ENCODE data around the gene NRL.

NRL gene

GRCh38 chr14:24064856-24065255, 49.9 kb downstream of the NRL start:
- H3K9me3 Mint-ChIP-seq, result no peaks in the 10 kb centered on the region
- no peak overlapping the region for H3K4me3 Mint-ChIP-seq
- H3K4me1 Mint-ChIP-seq, result peaks cover 7% of the 10 kb centered on the region
- no peak overlapping the region for H3K27ac Mint-ChIP-seq
- H3K36me3 Mint-ChIP-seq, result no peaks in the 10 kb centered on the region
- ATAC-seq (no peak), DNase-seq (ENCODE audit: low spot score in 2 of 2) (no peak)

- no peak overlapping the region for H3K4me3 Mint-ChIP-seq
- no peak overlapping the region for H3K27ac Mint-ChIP-seq
- peaks cover 7% of the 10 kb centered on the region for H3K4me1 Mint-ChIP-seq
- no peaks in the 10 kb centered on the region for H3K9me3 Mint-ChIP-seq
- no peaks in the 10 kb centered on the region for H3K36me3 Mint-ChIP-seq
- DNase-seq (ENCODE audit: low spot score in 2 of 2) (no peak), ATAC-seq (no peak)
Measured at GRCh38 chr14:24064091-24064795, 50.5 kb downstream of the NRL start.

- Mint-ChIP-seq H3K36me3 (no peaks in the 10 kb centered on the region), H3K4me3 (no peak overlapping the region), H3K27ac (no peak overlapping the region), H3K4me1 (peaks cover 15% of the 10 kb centered on the region), H3K9me3 (no peaks in the 10 kb centered on the region)
- DNase-seq (ENCODE audit: low spot score in 2 of 2), result no peak
- no peak for ATAC-seq
Measured at GRCh38 chr14:24063263-24063836, 51.4 kb downstream of the NRL start.

GRCh38 chr14:24062216-24062980, 52.4 kb downstream of the NRL start:
- H3K36me3 Mint-ChIP-seq, result no peaks in the 10 kb centered on the region
- peaks cover 20% of the 10 kb centered on the region for H3K4me1 Mint-ChIP-seq
- ATAC-seq (no peak), DNase-seq (ENCODE audit: low spot score in 2 of 2) (no peak)
- H3K27ac Mint-ChIP-seq, result no peak overlapping the region
- no peaks in the 10 kb centered on the region for H3K9me3 Mint-ChIP-seq
- no peak overlapping the region for H3K4me3 Mint-ChIP-seq

DNA sequence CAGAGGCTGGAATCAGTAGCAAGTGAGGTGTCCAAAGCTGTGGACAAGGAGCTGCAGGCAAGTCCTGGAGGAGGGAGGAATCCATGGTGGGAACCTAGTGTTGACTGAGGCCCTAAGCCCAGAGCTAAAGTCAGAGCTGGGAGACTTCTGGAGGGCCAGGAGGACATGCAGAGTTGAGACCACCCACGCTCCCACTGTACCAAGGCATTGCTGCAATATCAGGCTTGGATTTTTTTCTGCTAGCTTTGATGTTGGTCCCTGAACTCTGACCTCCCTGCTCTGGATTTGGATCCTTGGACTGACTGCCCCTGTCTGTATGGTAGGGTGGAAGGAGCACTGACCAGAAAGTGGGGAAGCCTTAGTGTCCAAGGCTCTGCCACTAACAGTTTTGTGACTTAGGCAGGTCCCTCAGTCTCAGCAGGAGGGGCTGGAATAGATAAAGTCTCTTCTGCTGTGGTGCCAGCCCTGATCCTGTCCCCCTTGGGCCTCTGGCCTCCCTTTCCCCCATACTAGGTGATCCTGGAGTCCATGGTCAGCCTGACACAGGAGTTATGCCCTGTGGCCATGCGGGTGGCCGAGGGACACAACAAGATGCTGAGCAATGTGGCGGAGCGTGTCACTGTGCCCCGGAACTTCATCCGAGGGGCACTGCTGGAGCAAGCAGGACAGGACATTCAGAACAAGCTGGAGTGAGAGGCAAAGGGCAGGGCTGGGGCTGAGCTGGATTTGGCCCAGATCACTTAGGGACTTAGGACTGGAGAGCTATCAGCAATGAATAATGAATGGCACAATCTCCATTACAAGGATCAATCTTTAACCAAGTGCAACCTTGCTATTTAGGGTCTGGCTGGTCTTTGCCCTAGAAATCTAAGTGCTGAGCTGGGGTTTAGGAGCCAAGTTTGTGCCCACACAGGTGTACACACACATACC, 53.5 kb downstream of the NRL start:
- ATAC-seq (no peak), DNase-seq (ENCODE audit: low spot score in 2 of 2) (no peak)
- H3K36me3 Mint-ChIP-seq, result no peaks in the 10 kb centered on the region
- H3K9me3 Mint-ChIP-seq, result no peaks in the 10 kb centered on the region
- no peak overlapping the region for H3K4me3 Mint-ChIP-seq
- H3K4me1 Mint-ChIP-seq, result peaks cover 24% of the 10 kb centered on the region
- no peak overlapping the region for H3K27ac Mint-ChIP-seq

- H3K27ac Mint-ChIP-seq, result peak overlapping the region; percentile 63
- H3K4me3 Mint-ChIP-seq, result no peak overlapping the region
- peaks cover 24% of the 10 kb centered on the region for H3K4me1 Mint-ChIP-seq
- no peaks in the 10 kb centered on the region for H3K36me3 Mint-ChIP-seq
- no peaks in the 10 kb centered on the region for H3K9me3 Mint-ChIP-seq
- ATAC-seq (no peak), DNase-seq (ENCODE audit: low spot score in 2 of 2) (no peak)
Measured at GRCh38 chr14:24060443-24060842, 54.3 kb downstream of the NRL start.

DNA sequence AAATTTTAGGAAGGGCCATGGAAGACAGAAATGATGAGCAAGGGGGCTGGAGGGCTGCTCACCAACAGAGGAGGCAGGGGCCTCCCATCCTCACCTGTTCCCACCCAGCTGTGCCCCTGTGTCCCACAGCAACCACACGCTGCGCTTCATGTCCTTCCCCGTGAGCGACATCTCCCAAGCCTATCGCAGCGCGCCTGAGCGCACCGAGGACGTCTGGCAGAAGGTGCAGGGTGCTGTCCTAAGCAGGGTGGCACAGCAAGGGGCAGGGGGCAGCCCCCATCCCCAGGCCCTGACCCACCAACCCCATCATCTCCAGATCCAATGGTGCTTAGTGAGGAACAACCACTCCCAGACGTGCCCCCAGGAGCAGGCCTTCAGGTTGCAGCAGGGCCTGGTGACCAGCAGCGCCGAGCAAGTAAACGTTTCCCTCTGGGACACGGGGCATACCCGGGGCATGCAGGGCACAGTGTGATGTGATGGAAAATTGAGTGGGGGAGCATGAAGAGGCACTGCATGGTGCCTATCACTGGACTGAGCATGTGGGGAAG, 54.8 kb downstream of the NRL start:
- ATAC-seq, result no peak
- H3K4me3 Mint-ChIP-seq, result no peak overlapping the region
- no peaks in the 10 kb centered on the region for H3K9me3 Mint-ChIP-seq
- peak overlapping the region; percentile 63 for H3K27ac Mint-ChIP-seq
- DNase-seq (ENCODE audit: low spot score in 2 of 2), result no peak
- H3K4me1 Mint-ChIP-seq, result peaks cover 24% of the 10 kb centered on the region
- H3K36me3 Mint-ChIP-seq, result no peaks in the 10 kb centered on the region

DNA sequence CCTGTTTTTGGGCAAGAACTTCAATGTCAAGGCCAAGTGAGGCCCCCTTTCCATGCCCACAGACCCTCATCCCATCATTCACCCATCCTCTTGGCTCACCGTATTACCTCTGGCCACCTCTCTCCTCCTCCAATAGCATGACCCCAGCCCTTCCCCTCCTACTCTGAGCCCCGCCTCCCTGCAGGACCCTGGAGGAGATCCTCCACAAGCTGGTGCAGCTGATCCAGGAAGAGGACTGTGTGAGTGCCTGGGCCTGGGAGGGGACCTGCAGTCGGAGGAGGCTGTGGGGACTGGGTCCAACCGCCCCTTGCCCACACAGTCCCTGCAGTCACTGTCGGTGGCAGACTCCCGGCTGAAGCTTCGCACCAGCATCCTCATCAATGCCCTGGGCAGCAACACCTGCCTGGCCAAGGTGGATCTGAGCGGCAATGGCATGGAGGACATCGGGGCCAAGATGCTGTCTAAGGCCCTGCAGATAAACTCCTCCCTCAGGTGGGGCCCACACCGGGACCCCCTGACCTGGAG, 55.7 kb downstream of the NRL start:
- Mint-ChIP-seq H3K36me3 (no peaks in the 10 kb centered on the region), H3K4me1 (peaks cover 28% of the 10 kb centered on the region), H3K27ac (no peak overlapping the region), H3K9me3 (no peaks in the 10 kb centered on the region), H3K4me3 (no peak overlapping the region)
- DNase-seq (ENCODE audit: low spot score in 2 of 2) (no peak), ATAC-seq (no peak)

DNA sequence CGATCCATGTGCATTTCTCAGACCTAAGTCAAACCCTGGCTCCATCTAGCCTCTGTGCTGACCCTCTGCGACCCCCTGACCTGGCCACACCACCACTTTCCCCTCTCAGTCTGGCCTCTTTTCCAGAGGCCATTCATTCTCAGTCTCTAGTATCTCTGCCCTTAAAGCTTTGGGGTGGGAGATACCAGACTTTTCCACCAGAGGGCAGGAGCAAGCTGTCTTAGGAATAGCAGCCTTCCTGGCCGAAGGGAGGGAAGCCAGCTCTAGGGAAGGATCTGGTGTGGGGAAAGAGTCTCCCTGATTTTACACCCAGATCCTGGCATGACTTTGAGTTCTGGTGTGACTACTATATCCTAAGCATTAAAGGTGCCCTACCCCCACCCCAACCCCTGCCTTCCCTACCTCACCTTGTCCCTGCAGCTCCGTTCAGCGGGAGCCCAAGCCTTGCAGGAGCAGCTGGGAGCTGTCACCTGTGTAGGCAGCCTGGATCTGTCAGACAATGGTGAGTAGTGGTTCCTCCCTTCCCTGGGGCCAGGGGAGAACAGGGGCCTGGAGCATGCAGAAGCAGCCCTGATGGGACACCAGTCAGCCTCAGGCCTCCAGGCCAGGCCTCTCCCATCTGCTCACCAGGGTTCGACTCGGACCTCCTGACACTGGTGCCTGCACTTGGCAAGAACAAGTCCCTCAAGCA, 56.3 kb downstream of the NRL start:
- Mint-ChIP-seq H3K4me3 (no peak overlapping the region), H3K36me3 (peaks cover 2% of the 10 kb centered on the region), H3K9me3 (no peaks in the 10 kb centered on the region), H3K27ac (peak overlapping the region; percentile 56), H3K4me1 (peaks cover 34% of the 10 kb centered on the region)
- DNase-seq (ENCODE audit: low spot score in 2 of 2), result peak; percentile 26 to 85
- ATAC-seq, result peak; percentile 17

DNA sequence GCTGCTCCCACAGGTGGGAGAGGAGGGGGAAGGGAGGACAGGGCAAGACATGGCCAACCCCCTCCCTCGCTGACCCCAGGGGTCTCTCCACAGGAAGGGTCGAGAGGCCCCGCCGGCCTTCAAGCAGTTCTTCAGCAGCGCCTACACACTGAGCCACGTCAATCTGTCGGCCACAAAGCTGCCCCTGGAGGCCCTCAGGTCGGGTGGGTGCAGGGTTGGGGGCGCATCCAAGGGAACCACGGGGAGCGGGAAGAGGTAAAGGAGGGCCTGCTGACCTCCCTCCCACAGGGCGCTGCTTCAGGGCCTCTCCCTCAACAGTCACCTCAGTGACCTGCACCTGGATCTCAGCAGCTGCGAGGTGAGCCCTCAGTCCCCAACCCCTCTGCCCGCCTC, 56.9 kb downstream of the NRL start:
- Mint-ChIP-seq H3K9me3 (no peaks in the 10 kb centered on the region), H3K4me3 (no peak overlapping the region), H3K27ac (peak overlapping the region; percentile 56), H3K4me1 (peaks cover 34% of the 10 kb centered on the region), H3K36me3 (peaks cover 8% of the 10 kb centered on the region)
- ATAC-seq, result no peak
- no peak for DNase-seq (ENCODE audit: low spot score in 2 of 2)

GRCh38 chr14:24057271-24057670, 57.5 kb downstream of the NRL start:
- peaks cover 37% of the 10 kb centered on the region for H3K4me1 Mint-ChIP-seq
- H3K9me3 Mint-ChIP-seq, result no peaks in the 10 kb centered on the region
- peaks cover 12% of the 10 kb centered on the region for H3K36me3 Mint-ChIP-seq

DNA sequence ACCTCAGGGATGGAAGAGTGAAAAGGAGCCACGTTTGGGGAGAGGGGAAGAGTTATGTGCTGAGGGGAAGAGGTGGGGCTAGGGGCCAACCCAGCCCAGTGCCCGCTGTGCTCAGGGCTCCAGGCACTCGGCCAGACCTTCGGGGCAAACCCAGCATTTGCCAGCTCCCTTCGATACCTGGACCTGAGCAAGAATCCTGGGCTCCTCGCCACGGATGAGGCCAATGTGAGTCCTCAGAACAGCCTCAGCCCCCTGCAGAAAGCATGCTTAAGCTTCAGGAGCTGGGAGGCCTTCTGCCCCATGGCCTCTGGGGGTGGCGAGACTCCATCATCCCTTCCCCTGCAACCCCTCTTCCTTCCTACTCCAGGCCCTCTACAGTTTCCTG, 58.0 kb downstream of the NRL start:
- H3K4me3 Mint-ChIP-seq, result no peak overlapping the region
- H3K36me3 Mint-ChIP-seq, result peaks cover 12% of the 10 kb centered on the region
- ATAC-seq, result no peak
- H3K4me1 Mint-ChIP-seq, result peaks cover 37% of the 10 kb centered on the region
- DNase-seq (ENCODE audit: low spot score in 2 of 2), result no peak
- no peaks in the 10 kb centered on the region for H3K9me3 Mint-ChIP-seq
- H3K27ac Mint-ChIP-seq, result peak overlapping the region; percentile 82

More at GRCh38 chr14:24057271-24057670, 57.5 kb downstream of the NRL start:
- DNase-seq (ENCODE audit: low spot score in 2 of 2) (no peak), ATAC-seq (no peak)
- Mint-ChIP-seq H3K27ac (peak overlapping the region; percentile 56), H3K4me3 (no peak overlapping the region)

- no peaks in the 10 kb centered on the region for H3K9me3 Mint-ChIP-seq
- peak overlapping the region; percentile 82 for H3K27ac Mint-ChIP-seq
- peaks cover 12% of the 10 kb centered on the region for H3K36me3 Mint-ChIP-seq
- no peak for ATAC-seq
- H3K4me3 Mint-ChIP-seq, result no peak overlapping the region
- peaks cover 39% of the 10 kb centered on the region for H3K4me1 Mint-ChIP-seq
- no peak for DNase-seq (ENCODE audit: low spot score in 2 of 2)
Measured at GRCh38 chr14:24055971-24056799, 58.6 kb downstream of the NRL start.

Measured in stimulated activated effector memory CD8-positive, alpha-beta T cell treated with anti-CD3 and anti-CD28 coated beads, Interleukin-12 subunit alpha, Interleukin-12 subunit beta, amount 100 ng/mL, for 72 hours (primary cell).